Prostate gland (tissue), 2 donors: ENCODE data around the gene NPNT.

Source experiments
- CTCF ChIP-seq, 4 experiments: fragments of 200-600 bp in 2 of 4; fragments of 450-650 bp in 2 of 4; sonication (generic) in 2 of 4; IDR thresholded peaks; 1 replicate in 3 of 4; 2 replicates in 1 of 4; pipeline ENCODE4 v1.5.1; 2016 to 2019; ENCODE audit warnings: antibody characterized with exemption in 4 of 4, mild to moderate bottlenecking in 2 of 4, moderate library complexity in 2 of 4
- POLR2A ChIP-seq: fragments of 450-650 bp; IDR thresholded peaks from one replicate; pipeline ENCODE4 v1.6.1; 2016; ENCODE audit warnings: antibody characterized with exemption, mild to moderate bottlenecking

GRCh38 chr4:105902550-105903262, 7.4 kb downstream of the NPNT start:
- TF ChIP-seq CTCF (IDR thresholded peaks at IDR 0.05) (no peak), POLR2A (no peak)
